GM19467 (cell line): ENCODE results near the gene GRIPAP1.
"Not testable (repeated sequence)": the region's sequence is repeated elsewhere in the genome, so short reads cannot be mapped to it uniquely, and the experiment has no call there.

Source experiments
- ATAC-seq: cut with Tn5 transposase; IDR thresholded peaks from one replicate; pipeline ENCODE4 v1.9.1; 2021; ENCODE audit warnings: mild to moderate bottlenecking, moderate library complexity; ENCODE audit not compliant: unreplicated experiment

Gene GRIPAP1

DNA sequence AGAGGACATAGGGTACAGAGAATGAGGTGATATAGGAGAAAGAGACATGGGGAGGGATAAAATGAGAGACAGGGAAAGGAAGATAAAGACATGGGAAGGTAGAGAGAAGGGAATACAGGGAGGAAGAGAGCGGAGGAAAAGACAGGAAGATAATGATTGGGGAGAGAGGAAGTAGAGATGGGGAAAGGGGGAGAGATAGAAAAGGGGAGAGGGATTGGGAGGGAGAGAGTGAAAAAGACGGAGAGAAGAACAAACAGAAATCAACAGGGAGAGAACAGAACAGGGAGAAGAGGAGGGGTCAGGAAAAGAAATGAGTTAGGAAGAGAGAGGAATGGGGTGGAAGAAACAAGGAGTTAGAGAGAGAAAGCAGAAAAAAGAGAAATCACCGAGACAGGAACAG, 4.6 kb downstream of the GRIPAP1 start:
- ATAC-seq: no peak

- ATAC-seq: no peak
These were observed 5.1 kb downstream of the GRIPAP1 start for GRCh38 chrX:48996969-48997368.

DNA sequence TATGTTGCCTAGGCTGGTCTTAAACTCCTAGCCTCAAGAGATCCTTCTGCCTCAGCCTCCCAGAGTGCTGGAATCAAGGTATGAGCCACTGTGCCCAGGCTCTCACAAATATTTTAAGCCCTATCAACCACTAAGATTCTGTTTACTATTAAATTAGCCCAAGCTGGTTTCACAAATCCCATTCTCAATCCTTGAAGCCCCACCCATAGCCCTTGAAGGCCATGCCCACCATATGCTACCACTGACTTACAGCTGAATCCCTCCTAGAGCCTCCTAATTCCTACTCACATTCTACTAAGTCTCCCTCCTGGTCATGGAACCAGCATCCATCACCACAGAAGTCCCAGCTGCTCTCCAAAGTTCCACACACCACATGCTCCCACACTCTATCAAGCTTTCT, 9.7 kb downstream of the GRIPAP1 start:
- ATAC-seq: no peak

- no peak for ATAC-seq
These were observed 12.6 kb downstream of the GRIPAP1 start for GRCh38 chrX:48989483-48989882.

- no peak for ATAC-seq
These were observed 18.2 kb downstream of the GRIPAP1 start for GRCh38 chrX:48983896-48984295.

- no peak for ATAC-seq
These were observed 19.0 kb downstream of the GRIPAP1 start for GRCh38 chrX:48983081-48983480.

- ATAC-seq: no peak
These were observed 20.9 kb downstream of the GRIPAP1 start for GRCh38 chrX:48981178-48981577.

DNA sequence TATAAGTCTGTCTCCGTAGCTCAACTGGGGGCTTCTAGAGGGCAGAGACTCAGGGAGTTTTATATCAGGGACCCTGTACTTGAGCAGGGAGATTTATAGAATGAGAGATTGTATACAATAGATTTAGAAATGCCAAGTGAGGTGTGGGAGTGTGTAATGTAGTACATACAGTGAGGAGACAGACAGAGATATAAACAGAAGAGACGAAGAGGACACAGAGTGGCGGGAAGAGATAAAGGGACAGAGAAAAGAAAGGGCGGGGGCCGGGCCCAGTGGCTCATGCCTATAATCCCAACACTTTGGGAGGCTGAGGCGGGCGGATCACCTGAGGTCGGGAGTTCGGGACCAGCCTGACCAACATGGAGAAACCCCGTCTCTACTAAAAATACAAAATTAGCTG, 21.7 kb downstream of the GRIPAP1 start:
- not testable (repeated sequence) for ATAC-seq

DNA sequence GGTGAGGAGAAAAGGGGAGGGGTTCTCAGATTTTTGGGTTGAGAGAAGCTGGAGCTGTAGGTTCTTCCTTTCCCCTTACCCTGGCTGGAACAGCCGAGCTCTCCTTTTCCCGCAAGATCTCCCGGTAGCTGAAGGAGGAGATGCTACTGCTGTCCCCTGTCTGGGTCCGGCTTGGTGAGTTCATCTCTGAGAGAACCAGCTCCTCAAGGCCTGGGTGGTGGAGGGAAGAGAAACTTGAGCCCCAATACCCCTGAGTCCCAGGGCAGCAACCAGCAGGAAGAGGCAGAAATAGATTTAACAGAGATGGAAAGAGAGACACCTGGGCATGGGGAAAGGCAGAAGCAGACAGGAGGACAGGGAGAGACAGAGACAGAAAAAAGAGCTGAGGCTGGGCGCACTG, 23.8 kb downstream of the GRIPAP1 start:
- ATAC-seq: no peak

- ATAC-seq: no peak
These were observed 26.0 kb downstream of the GRIPAP1 start for GRCh38 chrX:48976086-48976485.

- ATAC-seq: no peak
These were observed 26.5 kb downstream of the GRIPAP1 start for GRCh38 chrX:48975541-48975940.

DNA sequence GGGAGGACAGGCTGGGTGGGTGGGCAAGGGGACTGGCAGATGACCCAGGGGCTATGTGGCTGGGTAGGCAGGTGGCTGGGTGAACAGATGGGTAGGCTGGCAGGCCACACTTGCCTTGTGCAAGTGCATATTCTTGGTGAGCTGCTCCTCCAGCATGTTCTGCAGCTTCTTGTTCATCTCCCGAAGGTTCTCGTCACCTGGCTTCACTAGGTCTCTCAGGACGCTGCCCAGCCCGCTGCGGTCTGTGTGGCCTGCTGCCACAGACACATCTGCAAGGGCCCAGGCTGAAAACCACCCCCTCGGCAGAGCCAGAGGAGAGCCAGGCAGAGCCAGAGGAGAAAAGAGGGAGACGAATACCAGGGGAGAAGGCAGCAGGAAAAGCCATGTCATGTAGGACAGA, 27.0 kb downstream of the GRIPAP1 start:
- no peak for ATAC-seq

DNA sequence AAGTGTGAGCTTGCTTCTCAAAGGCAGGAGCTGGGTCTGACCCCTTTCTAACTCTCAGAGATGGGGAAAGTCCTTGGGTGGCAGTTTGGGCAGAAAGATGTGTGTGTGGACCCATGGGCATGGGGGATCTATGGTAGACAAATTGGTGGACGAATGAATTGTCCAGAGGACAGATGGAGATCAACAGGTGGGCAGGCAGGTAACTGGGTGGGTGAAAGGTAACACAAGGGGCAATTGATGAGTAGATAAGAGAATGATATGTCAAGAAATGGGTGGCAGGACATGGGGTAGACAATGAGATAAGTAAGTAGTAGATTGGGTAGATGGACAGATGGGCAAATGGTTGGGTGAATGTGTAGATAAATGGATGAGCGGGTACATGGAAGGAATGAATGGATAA, 27.5 kb downstream of the GRIPAP1 start:
- no peak for ATAC-seq

- no peak for ATAC-seq
These were observed 28.0 kb downstream of the GRIPAP1 start for GRCh38 chrX:48974033-48974432.

DNA sequence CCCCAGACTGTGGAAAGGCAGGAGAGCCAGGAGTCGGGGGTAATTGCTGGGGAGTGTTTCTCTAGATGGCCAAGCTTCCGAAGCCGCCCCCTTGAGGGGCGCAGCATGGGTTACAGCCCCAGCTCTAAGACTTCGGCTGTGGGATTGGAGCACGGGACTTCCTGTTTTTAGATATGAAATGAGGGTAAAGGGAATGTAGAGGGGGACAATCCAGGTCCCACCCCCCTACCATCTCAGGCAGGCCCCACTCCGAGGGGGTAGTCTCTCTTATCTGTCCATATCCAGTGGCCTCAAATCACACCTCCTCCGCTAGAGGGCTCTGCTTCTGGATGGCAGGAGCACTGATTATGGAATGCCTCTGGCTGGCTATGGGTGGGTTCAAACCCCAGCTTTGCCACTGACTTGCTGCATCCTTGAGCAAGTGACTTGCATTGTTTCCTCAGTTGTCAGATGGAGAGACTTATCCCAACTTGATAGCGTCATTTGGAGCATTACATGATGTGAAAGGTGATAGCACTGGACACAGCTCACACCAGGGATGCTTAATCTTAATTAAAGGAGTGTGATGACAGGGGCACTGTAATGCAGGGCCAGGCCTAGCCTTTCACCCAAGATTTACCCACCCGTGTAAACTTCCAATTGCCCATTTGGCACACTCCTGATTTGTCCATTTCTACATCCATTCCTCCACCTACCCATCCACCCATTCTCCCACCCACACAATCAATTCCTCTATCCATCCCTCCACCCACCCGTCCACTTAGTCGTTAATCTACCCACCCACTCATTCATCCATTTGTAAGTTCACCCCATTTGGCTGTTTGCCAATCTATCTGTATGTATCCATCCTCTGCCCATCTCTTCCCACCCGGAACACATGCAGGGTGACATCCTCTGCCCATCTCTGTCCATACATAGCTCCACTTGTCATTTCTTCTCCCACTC, 29.6 kb downstream of the GRIPAP1 start:
- no peak for ATAC-seq

DNA sequence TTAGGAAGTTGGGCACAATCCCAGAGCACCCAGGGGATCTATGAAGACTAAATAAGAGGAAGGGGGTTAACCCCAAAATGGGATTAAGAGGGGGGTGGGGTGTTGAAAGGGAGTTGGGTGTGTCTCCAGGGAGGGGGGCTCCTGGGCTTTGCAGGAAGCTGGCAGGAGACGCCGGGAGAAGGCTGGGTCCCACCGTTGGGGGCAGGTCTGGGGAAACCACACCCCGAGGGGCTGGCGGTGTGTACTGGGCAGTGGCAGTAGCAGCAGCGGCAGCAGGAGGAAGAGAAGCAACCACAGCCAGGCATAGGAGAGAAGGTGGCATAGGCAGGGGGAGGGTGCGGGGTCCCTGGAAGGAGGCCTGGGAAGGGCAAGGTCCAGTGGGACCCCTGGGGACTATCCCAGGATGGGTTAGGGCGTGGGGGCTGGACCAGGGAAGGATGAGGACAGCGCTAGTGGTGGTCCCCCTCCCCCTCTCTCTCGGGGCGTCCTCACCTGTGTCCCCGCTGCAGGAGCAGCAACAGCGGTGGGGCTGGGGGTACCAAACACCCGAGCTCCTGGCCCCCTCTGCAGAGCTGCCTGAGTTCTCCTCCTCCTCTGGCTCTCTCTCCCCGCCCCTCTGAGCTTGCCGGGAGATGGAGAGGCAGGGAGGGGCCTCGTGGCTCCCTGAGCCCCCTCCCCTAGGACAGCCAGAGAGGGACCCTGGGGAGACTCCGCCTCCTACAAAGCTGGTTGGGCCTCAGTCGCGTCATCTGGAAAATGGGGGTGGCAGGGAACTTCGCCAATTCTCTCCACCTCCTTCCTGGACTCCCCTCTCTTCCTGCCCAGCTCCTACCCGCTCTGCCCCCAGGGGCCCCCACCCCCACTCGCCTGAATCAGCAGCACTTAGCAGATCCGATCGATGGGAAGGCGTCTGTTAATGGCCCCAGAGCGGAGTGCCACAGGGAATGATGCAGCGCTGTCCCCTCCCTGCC, 30.5 kb downstream of the GRIPAP1 start, which contains the start of gene KCND1:
KCND1 (minus strand) TSS at position 596 of the 971 bp plus-strand sequence. CDS start 1,573 bp downstream, outside the sequence.
- ATAC-seq: no peak

DNA sequence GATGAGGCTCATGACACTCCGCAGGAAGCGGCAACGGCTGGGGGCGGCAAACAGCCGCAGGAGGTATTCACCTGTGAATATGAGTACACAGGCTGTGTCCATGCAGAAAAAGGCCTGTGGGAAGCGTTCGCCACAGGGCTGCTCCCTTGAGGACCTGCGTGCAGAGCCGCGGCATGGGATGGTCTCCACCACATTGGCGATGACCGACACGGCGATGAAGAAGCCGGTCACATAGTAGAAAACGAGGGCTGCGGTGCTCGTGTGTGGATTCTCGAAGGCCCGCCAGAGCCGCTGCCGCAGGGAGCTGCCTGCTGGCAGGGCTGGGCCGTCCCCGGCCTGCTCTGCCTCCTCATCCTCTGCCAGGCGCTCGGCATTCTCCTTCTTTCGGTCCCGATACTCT, 32.6 kb downstream of the GRIPAP1 start:
- no peak for ATAC-seq

DNA sequence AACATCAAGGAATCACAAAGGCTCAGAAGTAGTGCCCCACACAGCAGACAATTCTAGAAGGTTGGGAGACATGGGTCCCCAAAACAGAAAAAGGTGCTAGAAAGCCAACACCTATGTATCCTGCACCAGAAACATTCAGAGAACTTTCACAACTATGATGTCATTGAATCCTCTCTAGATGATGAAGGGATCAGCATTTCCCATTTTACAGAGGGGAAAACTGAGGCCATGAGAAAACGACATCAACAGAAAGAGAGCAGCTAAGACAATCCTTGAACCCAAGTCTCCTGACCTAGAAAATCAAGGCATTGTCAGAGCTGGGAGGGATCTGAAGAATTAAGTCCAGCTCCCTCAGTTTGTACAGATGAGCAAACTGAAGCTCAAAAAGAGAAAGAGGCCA, 33.7 kb downstream of the GRIPAP1 start:
- no peak for ATAC-seq

GRCh38 chrX:48966796-48967579, 35.1 kb downstream of the GRIPAP1 start:
- ATAC-seq: no peak

- ATAC-seq: no peak
These were observed 36.1 kb downstream of the GRIPAP1 start for GRCh38 chrX:48965959-48966358.
